Effector CD4-positive, alpha-beta T cell (primary cell): ENCODE measurements around the gene MYO15B.

Experiments
- DNase-seq: peaks from one replicate; pipeline ENCODE4 v3.0.0-alpha.2; 2020

Gene MYO15B

GRCh38 chr17:75670868-75671267 lies 83.3 kb downstream of the MYO15B start:
- no peak for DNase-seq

DNA sequence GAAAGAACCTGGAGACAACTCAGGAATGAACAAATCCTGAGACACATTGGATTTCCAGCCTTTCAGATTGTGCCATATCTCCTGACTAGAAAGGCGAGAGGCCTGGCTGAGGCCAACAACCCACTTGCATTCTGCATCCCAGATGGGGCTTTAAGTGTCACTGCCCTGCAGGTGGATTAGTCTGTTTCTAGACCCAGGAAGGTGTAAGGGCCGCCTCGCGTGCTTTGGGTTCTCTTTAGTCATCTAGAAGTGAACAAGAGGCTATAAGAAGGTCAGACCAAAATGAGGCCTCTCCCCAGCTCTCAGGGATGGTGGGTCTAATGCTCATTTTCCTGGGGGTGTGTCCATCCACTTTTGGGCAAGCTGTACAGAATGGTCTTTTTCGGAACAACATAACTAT lies 84.4 kb downstream of the MYO15B start:
- DNase-seq, result no peak

GRCh38 chr17:75673487-75673886 lies 85.9 kb downstream of the MYO15B start:
- no peak for DNase-seq
